ENCODE data around the gene TRPM3.
"Not testable (repeated sequence)": the region's sequence is repeated elsewhere in the genome, so short reads cannot be mapped to it uniquely, and the experiment has no call there.

Gene TRPM3

GRCh38 chr9:70644627-70645026 lies 476.8 kb downstream of the TRPM3 start:
- DNase-seq, result not testable (repeated sequence)

- peak in 1 of 14 donors; percentile 66 for DNase-seq
Measured at GRCh38 chr9:70642341-70642740, 479.1 kb downstream of the TRPM3 start.

- peak in 1 of 14 donors; percentile 59 for DNase-seq
Measured at GRCh38 chr9:70641631-70642030, 479.8 kb downstream of the TRPM3 start.

- peak in 1 of 14 donors; percentile 25 for DNase-seq
Measured at GRCh38 chr9:70641031-70641430, 480.4 kb downstream of the TRPM3 start.

- DNase-seq, result peak in 2 of 14 donors; percentile 42 to 97
Measured at GRCh38 chr9:70639853-70640814, 481.3 kb downstream of the TRPM3 start.

DNA sequence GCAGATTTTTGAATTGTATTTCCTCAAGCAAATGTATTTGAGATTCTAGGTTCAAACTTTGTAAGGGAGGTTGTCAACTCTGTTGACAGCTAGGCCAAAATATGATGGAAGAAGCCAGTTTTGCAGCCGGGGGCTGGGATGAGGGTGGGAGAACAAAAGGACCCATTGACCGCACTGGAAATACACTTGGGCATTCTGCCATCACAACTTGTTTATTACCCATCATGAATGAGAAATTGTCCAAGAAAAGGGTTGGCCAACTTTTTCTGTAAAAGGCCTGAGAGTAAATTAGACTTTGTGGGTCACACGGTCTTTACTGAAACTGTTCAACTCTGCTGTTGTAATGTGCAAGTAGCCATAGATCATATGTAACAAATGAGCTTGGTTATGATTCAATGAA lies 485.6 kb downstream of the TRPM3 start:
- DNase-seq, result no peak

- DNase-seq, result peak in 1 of 14 donors; percentile 66
Measured at GRCh38 chr9:70634696-70635095, 486.7 kb downstream of the TRPM3 start.

DNA sequence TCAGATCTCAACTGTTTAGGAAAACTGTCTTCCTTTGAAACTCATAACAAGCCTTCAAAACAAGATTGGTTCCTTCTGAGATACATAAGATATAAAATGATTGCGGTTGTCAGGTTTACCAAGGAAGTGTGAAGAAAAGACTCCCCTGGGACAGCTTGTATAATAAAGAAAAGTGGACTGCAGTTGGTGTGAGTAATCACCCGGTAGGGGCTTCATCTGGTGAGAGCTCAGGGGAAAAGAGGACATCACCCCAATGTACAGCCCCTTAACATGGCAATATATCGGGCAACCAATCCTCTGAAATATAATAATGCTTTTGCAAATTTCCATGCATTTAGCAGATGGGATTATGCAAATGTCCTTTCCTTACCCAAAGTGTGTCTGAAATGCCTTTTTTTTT lies 490.4 kb downstream of the TRPM3 start:
- DNase-seq, result no peak

- not testable (repeated sequence) for DNase-seq
Measured at GRCh38 chr9:70629080-70629685, 492.2 kb downstream of the TRPM3 start.

- no peak for DNase-seq
Measured at GRCh38 chr9:70625078-70625477, 496.3 kb downstream of the TRPM3 start.

- no peak for DNase-seq
Measured at GRCh38 chr9:70618784-70619183, 502.6 kb downstream of the TRPM3 start.

- DNase-seq, result no peak
Measured at GRCh38 chr9:70617033-70617828, 504.2 kb downstream of the TRPM3 start.

DNA sequence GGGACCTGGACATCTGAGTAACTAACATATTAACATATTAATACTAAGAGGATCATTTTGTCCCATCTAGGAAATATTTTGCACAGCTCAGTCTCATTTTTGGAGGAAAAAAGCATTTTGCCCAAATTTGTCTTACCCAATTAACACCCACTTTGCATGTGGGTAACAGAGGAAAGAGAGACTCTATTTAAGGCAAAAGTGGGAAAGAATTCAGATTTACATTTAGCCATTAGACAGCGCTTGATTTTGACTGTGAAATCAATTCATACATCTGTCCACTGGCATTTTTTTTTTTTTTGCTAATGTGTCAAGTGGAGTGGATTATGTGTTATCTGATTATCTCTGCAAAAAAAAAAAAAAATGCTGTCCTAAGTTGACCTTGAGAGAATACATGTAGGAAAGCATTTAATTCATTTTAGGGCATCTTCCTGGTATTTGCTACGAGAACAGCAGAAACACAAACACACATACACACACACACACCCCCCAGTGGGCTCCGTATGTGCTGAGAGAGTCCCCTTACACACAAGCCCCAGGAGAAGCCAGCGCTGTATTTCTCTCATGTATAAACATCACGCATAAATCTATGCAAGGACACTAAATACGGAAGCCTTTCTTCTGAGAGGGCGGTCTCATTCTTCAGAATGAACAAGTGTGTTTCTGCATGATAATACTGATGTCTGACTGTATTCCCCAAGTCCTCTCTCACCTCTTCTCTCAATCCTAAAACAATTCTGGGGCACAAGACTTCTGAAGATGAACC lies 505.0 kb downstream of the TRPM3 start:
- DNase-seq, result peak in 1 of 14 donors; percentile 42

DNA sequence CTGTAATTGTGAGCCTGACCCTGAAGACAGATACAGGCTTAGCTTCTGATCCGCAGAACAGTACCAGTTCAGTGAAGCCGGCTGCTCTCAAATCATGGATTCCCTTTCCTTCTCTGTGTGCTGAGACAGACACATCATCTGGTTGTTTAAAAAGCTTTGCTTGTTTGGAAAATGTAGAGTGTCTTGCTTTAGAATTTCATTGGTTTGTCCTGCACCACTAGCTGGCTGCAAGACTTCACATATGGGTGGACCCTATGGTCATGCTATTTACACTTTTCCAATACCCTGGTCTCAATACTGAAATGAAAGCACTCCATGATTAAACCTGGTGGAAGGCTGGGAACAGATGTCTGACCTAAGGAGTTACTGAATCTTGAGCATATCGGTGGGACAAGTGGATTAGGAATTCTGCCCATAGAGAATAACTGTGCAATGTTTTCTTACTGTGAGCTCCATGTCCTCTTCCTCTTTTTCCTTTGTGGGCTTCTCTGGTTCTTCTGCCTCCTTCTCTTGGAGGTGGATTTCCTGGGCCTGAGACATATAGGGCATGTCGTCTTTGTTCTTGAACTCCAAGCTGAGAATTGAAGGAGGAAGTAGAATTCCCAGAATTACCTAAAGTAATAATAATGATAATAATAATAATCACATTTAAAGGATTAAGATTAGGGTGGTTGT lies 505.8 kb downstream of the TRPM3 start:
- DNase-seq, result no peak

GRCh38 chr9:70614786-70615463 lies 506.5 kb downstream of the TRPM3 start:
- peak in 11 of 14 donors; percentile 13 to 93 (median 35) for DNase-seq

- no peak for DNase-seq
Measured at GRCh38 chr9:70613024-70613768, 508.2 kb downstream of the TRPM3 start.

- no peak for DNase-seq
Measured at GRCh38 chr9:70610287-70610644, 511.2 kb downstream of the TRPM3 start.

- DNase-seq, result no peak
Measured at GRCh38 chr9:70609542-70610286, 511.7 kb downstream of the TRPM3 start.

DNA sequence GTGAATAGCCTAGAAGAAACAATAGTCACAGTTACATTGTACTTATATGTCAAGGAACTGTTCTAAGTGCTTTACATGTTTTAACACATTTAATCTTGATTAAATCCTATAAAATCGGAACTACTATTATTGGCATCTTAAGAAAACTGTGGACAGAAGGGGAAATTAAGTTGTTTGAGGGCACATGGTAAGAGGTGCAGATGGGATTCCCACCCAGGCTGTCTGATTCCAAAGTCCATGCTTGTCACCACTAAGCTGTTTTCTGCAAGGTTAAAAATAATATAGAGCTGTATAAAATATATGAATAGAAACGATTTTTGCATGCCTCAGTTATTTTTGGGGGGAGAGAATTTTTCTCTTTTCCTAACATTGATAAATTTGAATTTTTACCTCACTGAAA lies 512.4 kb downstream of the TRPM3 start:
- no peak for DNase-seq
